Central memory CD8-positive, alpha-beta T cell (primary cell): Measurements from ENCODE around the gene HSPA4.
A peak's percentile ranks its signal among the peaks of the same experiment; 100 is the strongest.
"Not testable (repeated sequence)": the region's sequence is repeated elsewhere in the genome, so short reads cannot be mapped to it uniquely, and the experiment has no call there.

Experiments
- ATAC-seq: fragments of 150-1000 bp; cut with Tn5 transposase; replicated peaks from 2 replicates; pipeline ENCODE4 v1.10.0; 2022; ENCODE audit warnings: mild to moderate bottlenecking, moderate FRiP score, moderate number of reproducible peaks; ENCODE audit not compliant: poor library complexity, severe bottlenecking; ENCODE audit errors: extremely low read depth
- DNase-seq, 2 donors: peaks; one replicate each; pipeline ENCODE4 v3.0.0; 2021; ENCODE audit warnings: low spot score in 2 of 2
- H3K27ac Mint-ChIP-seq: one replicate; pipeline ENCODE4 v1.8.0; 2022; ENCODE audit warnings: low read depth, mild to moderate bottlenecking, moderate library complexity, mixed read lengths
- H3K27me3 Mint-ChIP-seq: one replicate; pipeline ENCODE4 v1.8.0; 2022; ENCODE audit warnings: mixed read lengths
- H3K36me3 Mint-ChIP-seq: one replicate; pipeline ENCODE4 v1.8.0; 2022; ENCODE audit warnings: mild to moderate bottlenecking, moderate library complexity, mixed read lengths; ENCODE audit not compliant: insufficient read depth
- H3K4me1 Mint-ChIP-seq: one replicate; pipeline ENCODE4 v1.8.0; 2022; ENCODE audit warnings: mixed read lengths
- H3K4me3 Mint-ChIP-seq: one replicate; pipeline ENCODE4 v1.8.0; 2022; ENCODE audit warnings: mild to moderate bottlenecking, moderate library complexity, mixed read lengths
- H3K9me3 Mint-ChIP-seq: one replicate; pipeline ENCODE4 v1.8.0; 2022; ENCODE audit warnings: mixed read lengths

HSPA4 gene

GRCh38 chr5:133034064-133034463 is 17.7 kb upstream of the HSPA4 start:
- DNase-seq (no peak), ATAC-seq (no peak)
- no peak overlapping the region for H3K27ac Mint-ChIP-seq
- H3K27me3 Mint-ChIP-seq: no peaks in the 10 kb centered on the region
- H3K4me3 Mint-ChIP-seq: no peak overlapping the region
- H3K36me3 Mint-ChIP-seq: no peaks in the 10 kb centered on the region
- H3K4me1 Mint-ChIP-seq: peaks cover 10% of the 10 kb centered on the region
- no peaks in the 10 kb centered on the region for H3K9me3 Mint-ChIP-seq

- DNase-seq: no peak
- H3K27me3 Mint-ChIP-seq: no peaks in the 10 kb centered on the region
- H3K36me3 Mint-ChIP-seq: no peaks in the 10 kb centered on the region
- no peak overlapping the region for H3K4me3 Mint-ChIP-seq
- ATAC-seq: no peak
- H3K9me3 Mint-ChIP-seq: no peaks in the 10 kb centered on the region
- H3K27ac Mint-ChIP-seq: no peak overlapping the region
- H3K4me1 Mint-ChIP-seq: peaks cover 10% of the 10 kb centered on the region
These were observed 16.6 kb upstream of the HSPA4 start for GRCh38 chr5:133035224-133035623.

GRCh38 chr5:133036677-133037076 is 15.1 kb upstream of the HSPA4 start:
- not testable (repeated sequence) for H3K36me3 Mint-ChIP-seq, H3K9me3 Mint-ChIP-seq, ATAC-seq, H3K4me1 Mint-ChIP-seq, H3K27me3 Mint-ChIP-seq, H3K27ac Mint-ChIP-seq, H3K4me3 Mint-ChIP-seq, DNase-seq

- DNase-seq (no peak), ATAC-seq (no peak)
- Mint-ChIP-seq H3K4me1 (no peaks in the 10 kb centered on the region), H3K36me3 (peaks cover 3% of the 10 kb centered on the region), H3K27ac (no peak overlapping the region), H3K4me3 (no peak overlapping the region), H3K9me3 (no peaks in the 10 kb centered on the region), H3K27me3 (no peaks in the 10 kb centered on the region)
These were observed 10.5 kb upstream of the HSPA4 start for GRCh38 chr5:133041157-133041784.

- Mint-ChIP-seq H3K27me3 (no peaks in the 10 kb centered on the region), H3K9me3 (no peaks in the 10 kb centered on the region), H3K4me3 (no peak overlapping the region), H3K4me1 (peaks cover 3% of the 10 kb centered on the region), H3K27ac (no peak overlapping the region), H3K36me3 (peaks cover 3% of the 10 kb centered on the region)
- DNase-seq (no peak), ATAC-seq (no peak)
These were observed 9.9 kb upstream of the HSPA4 start for GRCh38 chr5:133041910-133042309.

GRCh38 chr5:133046560-133046959 is 5.3 kb upstream of the HSPA4 start:
- H3K27ac Mint-ChIP-seq, H3K4me3 Mint-ChIP-seq, DNase-seq, H3K27me3 Mint-ChIP-seq, ATAC-seq, H3K9me3 Mint-ChIP-seq, H3K36me3 Mint-ChIP-seq: not testable (repeated sequence)
- peaks cover 19% of the 10 kb centered on the region for H3K4me1 Mint-ChIP-seq

- H3K4me1 Mint-ChIP-seq: peaks cover 21% of the 10 kb centered on the region
- DNase-seq (no peak), ATAC-seq (no peak)
- H3K9me3 Mint-ChIP-seq: no peaks in the 10 kb centered on the region
- no peak overlapping the region for H3K27ac Mint-ChIP-seq
- H3K4me3 Mint-ChIP-seq: no peak overlapping the region
- no peaks in the 10 kb centered on the region for H3K27me3 Mint-ChIP-seq
- peaks cover 17% of the 10 kb centered on the region for H3K36me3 Mint-ChIP-seq
These were observed 4.4 kb upstream of the HSPA4 start for GRCh38 chr5:133047404-133047803.

- Mint-ChIP-seq H3K9me3 (no peaks in the 10 kb centered on the region), H3K36me3 (peaks cover 20% of the 10 kb centered on the region), H3K27me3 (no peaks in the 10 kb centered on the region), H3K27ac (no peak overlapping the region), H3K4me1 (peaks cover 29% of the 10 kb centered on the region), H3K4me3 (no peak overlapping the region)
- no peak for DNase-seq
- ATAC-seq: no peak
These were observed 2.7 kb upstream of the HSPA4 start for GRCh38 chr5:133048993-133049725.

GRCh38 chr5:133049726-133050048 is 2.1 kb upstream of the HSPA4 start:
- no peak for ATAC-seq
- H3K4me1 Mint-ChIP-seq: peaks cover 32% of the 10 kb centered on the region
- no peaks in the 10 kb centered on the region for H3K9me3 Mint-ChIP-seq
- DNase-seq: no peak
- H3K27me3 Mint-ChIP-seq: no peaks in the 10 kb centered on the region
- peaks cover 20% of the 10 kb centered on the region for H3K36me3 Mint-ChIP-seq
- H3K4me3 Mint-ChIP-seq: no peak overlapping the region
- no peak overlapping the region for H3K27ac Mint-ChIP-seq

GRCh38 chr5:133050521-133050920 is 1.3 kb upstream of the HSPA4 start:
- ATAC-seq (no peak), DNase-seq (no peak)
- Mint-ChIP-seq H3K27me3 (no peaks in the 10 kb centered on the region), H3K27ac (peak overlapping the region; percentile 97), H3K36me3 (peaks cover 24% of the 10 kb centered on the region), H3K4me1 (peaks cover 40% of the 10 kb centered on the region), H3K4me3 (peak overlapping the region; percentile 91), H3K9me3 (no peaks in the 10 kb centered on the region)

- DNase-seq: no peak
- Mint-ChIP-seq H3K27me3 (no peaks in the 10 kb centered on the region), H3K27ac (peak overlapping the region; percentile 97), H3K9me3 (no peaks in the 10 kb centered on the region), H3K36me3 (peaks cover 24% of the 10 kb centered on the region), H3K4me1 (peaks cover 46% of the 10 kb centered on the region), H3K4me3 (peak overlapping the region; percentile 91)
- no peak for ATAC-seq
These were observed 712 bp upstream of the HSPA4 start for GRCh38 chr5:133051061-133051541.

- no peaks in the 10 kb centered on the region for H3K9me3 Mint-ChIP-seq
- DNase-seq (peak in 1 of 2 donors; percentile 13), ATAC-seq (peak; percentile 38)
- H3K4me3 Mint-ChIP-seq: peak overlapping the region; percentile 91
- H3K36me3 Mint-ChIP-seq: peaks cover 24% of the 10 kb centered on the region
- peak overlapping the region; percentile 97 for H3K27ac Mint-ChIP-seq
- peaks cover 48% of the 10 kb centered on the region for H3K4me1 Mint-ChIP-seq
- no peaks in the 10 kb centered on the region for H3K27me3 Mint-ChIP-seq
These were observed 733 bp downstream of the HSPA4 start for GRCh38 chr5:133052317-133053175.
